H1 (cell line): ENCODE results near the gene NLGN4Y. TPM values are rescaled to one million over a fixed set of nuclear protein-coding genes. Genes with fewer than 3 reads are reported as not detected.

ENCODE experiments used
- BACH1 ChIP-seq: IDR thresholded peaks from 2 replicates; pipeline ENCODE4 v1.6.1; 2012; ENCODE audit warnings: low read length, improper control_type of control experiment
- CHD1 ChIP-seq: IDR thresholded peaks from 2 replicates; pipeline ENCODE4 v1.6.1; 2012; ENCODE audit warnings: low read depth, low read length, improper control_type of control experiment
- GTF2F1 ChIP-seq: IDR thresholded peaks from 2 replicates; pipeline ENCODE4 v1.6.1; 2012; ENCODE audit warnings: low read depth, low read length, improper control_type of control experiment, borderline replicate concordance
- JUND ChIP-seq: IDR thresholded peaks from 2 replicates; pipeline ENCODE4 v1.6.1; 2011; ENCODE audit warnings: mild to moderate bottlenecking, improper control_type of control experiment, low read length
- POLR2AphosphoS5 ChIP-seq: IDR thresholded peaks from 2 replicates; pipeline ENCODE4 v1.6.1; 2011; ENCODE audit warnings: low read depth, low read length
- RAD21 ChIP-seq, 2 experiments: IDR thresholded peaks in 1 of 2; conservative IDR thresholded peaks in 1 of 2; 2 replicates each; pipeline ENCODE4 v1.6.1; 2011; ENCODE audit warnings: low read depth in 2 of 2, low read length in 2 of 2, improper control_type of control experiment in 1 of 2, inconsistent platforms in 1 of 2, mild to moderate bottlenecking in 1 of 2, moderate library complexity in 1 of 2
- SIN3A ChIP-seq, 2 experiments: IDR thresholded peaks in 1 of 2; conservative IDR thresholded peaks in 1 of 2; 2 replicates each; pipeline ENCODE4 v1.6.1; 2011 to 2012; ENCODE audit warnings: low read length in 2 of 2, improper control_type of control experiment in 1 of 2, low read depth in 1 of 2, mild to moderate bottlenecking in 1 of 2
- SP4 ChIP-seq: IDR thresholded peaks from 2 replicates; pipeline ENCODE4 v1.6.1; 2012; ENCODE audit warnings: low read length, inconsistent platforms
- TBP ChIP-seq: IDR thresholded peaks from 2 replicates; pipeline ENCODE4 v1.6.1; 2011; ENCODE audit warnings: low read depth, low read length, improper control_type of control experiment
- polyA plus RNA-seq, 7 experiments: library from polyadenylated mRNA; depleted of rRNA in 3 of 7; stranded (reverse) in 5 of 7; unstranded in 2 of 7; fragments of >200 nt in 5 of 7; fragments of 200-250 nt in 2 of 7; gene quantifications; 1 replicate in 5 of 7; 2 replicates in 1 of 7; 4 replicates in 1 of 7; pipeline versions ENCODE4 v1.2.1 to v1.2.3, GENCODE V29; 2011 to 2013; ENCODE audit warnings: missing spikeins in 2 of 7, mixed read lengths in 2 of 7
- total RNA-seq: library from RNA; stranded (reverse); fragmentation: NEBNext Ultra II Directional; extraction: Animal tissue kit (Norgen Biotek cat#: 25700); gene quantifications from 2 replicates; pipeline ENCODE4 v1.2.1, GENCODE V29; 2021

The NLGN4Y gene
- total and polyA plus RNA-seq, 2 of the 8 experiments (the other 6 are each of a cell fraction or from before 2014, with no cell fraction given) = 35.7 to 51.3 TPM

DNA sequence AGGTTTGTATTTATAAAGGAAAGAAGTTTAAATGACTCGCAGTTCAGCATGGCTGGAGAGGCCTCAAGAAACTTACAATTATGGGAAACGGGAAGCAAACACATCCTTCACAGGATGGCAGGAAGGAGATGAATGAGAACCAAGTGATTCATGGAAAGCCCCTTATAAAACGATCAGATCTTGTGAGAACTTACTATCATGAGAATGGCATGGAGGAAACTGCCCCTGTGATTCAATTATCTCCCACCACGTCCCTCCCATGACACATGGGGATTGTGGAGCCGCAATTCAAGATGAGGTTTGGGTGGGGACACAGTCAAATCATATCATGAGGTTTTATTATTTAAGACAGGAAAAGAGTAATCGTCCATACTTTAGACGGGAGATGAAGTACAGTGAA is 4.0 kb downstream of the NLGN4Y start (continued):
- TF ChIP-seq RAD21 (IDR thresholded peaks at IDR 0.05 in 1 of 2, conservative IDR thresholded peaks at IDR 0.05 in 1 of 2; ENCODE audit: low read depth in 2 of 2, low read length in 2 of 2) (no peak), JUND (no peak), BACH1 (no peak), SP4 (no peak), TBP (no peak), GTF2F1 (no peak), POLR2AphosphoS5 (no peak), SIN3A (conservative IDR thresholded peaks at IDR 0.05 in 1 of 2, IDR thresholded peaks at IDR 0.05 in 1 of 2; ENCODE audit: low read depth in 1 of 2, low read length in 2 of 2) (no peak), CHD1 (no peak)
